ENCODE results near the gene ERC2.

The ERC2 gene

GRCh38 chr3:55477306-55478303 is 990.7 kb downstream of the ERC2 start:
- no peak for DNase-seq (ENCODE audit: low read depth in 3 of 3)

GRCh38 chr3:55476515-55476914 is 991.8 kb downstream of the ERC2 start:
- DNase-seq (ENCODE audit: low read depth in 3 of 3), result no peak

GRCh38 chr3:55474213-55474632 is 994.0 kb downstream of the ERC2 start:
- DNase-seq (ENCODE audit: low read depth in 3 of 3), result no peak

GRCh38 chr3:55473788-55474187 is 994.5 kb downstream of the ERC2 start:
- DNase-seq (ENCODE audit: low read depth in 3 of 3), result no peak

- no peak for DNase-seq (ENCODE audit: low read depth in 3 of 3)
Observed at GRCh38 chr3:55471522-55472280, 996.6 kb downstream of the ERC2 start.

- no peak for DNase-seq (ENCODE audit: low read depth in 3 of 3)
Observed at GRCh38 chr3:55471084-55471483, 997.2 kb downstream of the ERC2 start.

GRCh38 chr3:55469957-55470526 is 998.2 kb downstream of the ERC2 start:
- no peak for DNase-seq (ENCODE audit: low read depth in 3 of 3)

GRCh38 chr3:55468251-55468650 is 1000.0 kb downstream of the ERC2 start:
- no peak for DNase-seq (ENCODE audit: low read depth in 3 of 3)

- no peak for DNase-seq (ENCODE audit: low read depth in 3 of 3)
Observed at GRCh38 chr3:55467099-55467498, 1001.2 kb downstream of the ERC2 start.

GRCh38 chr3:55466526-55466925 is 1001.7 kb downstream of the ERC2 start:
- DNase-seq (ENCODE audit: low read depth in 3 of 3), result no peak

GRCh38 chr3:55461896-55462295 is 1006.4 kb downstream of the ERC2 start:
- DNase-seq (ENCODE audit: low read depth in 3 of 3), result no peak

GRCh38 chr3:55459838-55460237 is 1008.4 kb downstream of the ERC2 start:
- DNase-seq (ENCODE audit: low read depth in 3 of 3), result no peak

Measured in stimulated activated CD4-positive, alpha-beta T cell treated with anti-CD3 and anti-CD28 coated beads, TNF-alpha, amount 100 ng/mL, for 48 hours (primary cell).